Retina (tissue), 1 donor: Measurements from ENCODE around the gene GPHN.
"Not testable (repeated sequence)": the region's sequence is repeated elsewhere in the genome, so short reads cannot be mapped to it uniquely, and the experiment has no call there.

Source experiments
- DNase-seq: peaks from one replicate; pipeline ENCODE4 v3.0.0-alpha.2; 2016

GPHN gene

DNA sequence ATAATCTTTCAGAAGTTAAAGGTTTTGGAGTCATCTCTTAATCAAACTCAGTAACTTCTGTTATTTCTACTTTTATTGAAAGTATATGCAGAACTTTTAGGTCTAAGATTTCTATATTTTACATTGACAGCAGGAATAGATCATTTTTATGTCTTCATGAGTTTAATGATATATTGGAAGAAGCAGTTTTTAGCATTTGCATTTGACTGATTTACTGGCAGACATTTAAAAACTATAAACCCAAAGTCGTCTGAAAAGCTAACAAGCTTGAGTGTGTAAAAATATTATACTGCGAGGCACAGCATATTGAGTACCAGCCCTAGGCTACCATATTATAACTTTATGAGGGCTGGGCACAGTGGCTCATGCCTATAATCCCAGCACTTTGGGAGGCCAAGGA is 467.3 kb downstream of the GPHN start:
- no peak for DNase-seq

DNA sequence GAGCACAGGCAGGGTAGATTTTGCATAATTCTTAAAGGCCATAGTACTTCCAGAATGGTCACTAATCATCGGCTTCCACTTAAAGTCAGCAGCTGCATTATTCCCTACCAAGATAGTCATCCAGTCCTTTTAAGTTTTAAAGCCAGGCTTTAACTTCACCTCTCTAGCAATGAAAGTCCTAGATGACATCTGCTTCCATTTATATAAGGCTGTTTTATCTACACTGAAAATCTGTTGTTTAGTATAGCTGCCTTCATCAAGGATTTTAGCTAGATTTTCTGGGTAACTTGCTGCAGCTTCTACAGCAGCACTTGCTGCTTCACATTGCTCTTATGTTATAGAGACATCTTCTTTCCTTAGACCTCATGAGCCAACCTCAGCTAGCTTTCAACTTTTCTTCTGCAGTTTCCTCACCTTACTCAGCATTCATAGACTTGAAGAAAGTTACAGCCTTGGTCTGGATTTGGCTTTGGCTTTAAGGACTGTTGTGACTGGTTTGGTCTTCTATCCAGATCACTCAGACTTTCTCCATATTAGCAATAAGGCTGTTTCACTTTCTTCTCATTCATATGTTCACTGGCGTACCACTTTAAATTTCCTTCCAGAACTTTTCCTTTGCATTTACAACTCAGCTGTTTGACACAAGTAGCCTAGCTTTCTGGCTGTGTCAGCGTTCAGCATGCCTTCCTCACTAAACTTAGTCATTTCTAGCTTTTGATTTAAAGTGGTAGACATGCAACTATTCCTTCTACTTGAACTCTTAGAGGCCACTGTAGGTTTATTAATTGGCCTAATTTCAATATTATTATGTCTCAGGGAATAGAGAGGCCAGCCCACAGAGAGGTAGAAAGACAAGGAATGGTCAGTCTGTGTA is 471.4 kb downstream of the GPHN start:
- no peak for DNase-seq

DNA sequence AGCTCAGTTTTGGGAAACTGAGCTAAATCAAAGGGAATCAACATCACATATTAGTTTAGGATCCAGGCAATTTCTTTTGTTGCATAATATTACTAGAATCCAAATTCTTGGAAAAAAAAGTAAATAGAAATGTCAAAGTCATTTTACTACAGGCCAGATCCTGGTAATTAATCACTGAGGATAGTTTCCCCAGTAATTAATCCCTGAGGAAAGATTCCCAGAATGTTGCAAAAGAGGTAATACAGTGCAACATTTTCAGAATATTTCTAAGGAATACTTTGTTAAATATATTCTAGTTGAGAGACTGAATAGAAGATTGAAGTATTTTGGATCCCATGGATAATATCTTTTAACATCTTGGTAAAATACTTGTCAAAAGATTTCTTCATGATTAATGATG is 474.3 kb downstream of the GPHN start:
- no peak for DNase-seq

DNA sequence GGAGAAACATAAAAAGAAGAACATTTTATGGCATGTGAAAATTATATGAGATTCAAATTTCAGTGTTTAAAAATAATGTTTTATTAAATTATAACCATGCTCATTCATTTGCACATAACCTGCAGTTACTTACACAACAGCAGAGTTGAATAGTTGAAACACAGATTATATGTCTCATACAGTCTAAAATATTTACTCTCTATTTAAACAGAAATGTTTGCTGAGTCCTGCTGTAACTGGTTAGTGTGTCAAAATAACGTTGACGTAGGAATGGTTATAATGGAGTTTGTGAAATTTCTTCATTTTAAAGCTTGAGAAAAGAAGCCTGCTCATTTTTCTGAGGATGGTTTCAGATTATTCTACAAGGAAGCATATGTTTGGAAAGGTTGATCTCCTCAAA is 484.8 kb downstream of the GPHN start:
- DNase-seq: no peak

DNA sequence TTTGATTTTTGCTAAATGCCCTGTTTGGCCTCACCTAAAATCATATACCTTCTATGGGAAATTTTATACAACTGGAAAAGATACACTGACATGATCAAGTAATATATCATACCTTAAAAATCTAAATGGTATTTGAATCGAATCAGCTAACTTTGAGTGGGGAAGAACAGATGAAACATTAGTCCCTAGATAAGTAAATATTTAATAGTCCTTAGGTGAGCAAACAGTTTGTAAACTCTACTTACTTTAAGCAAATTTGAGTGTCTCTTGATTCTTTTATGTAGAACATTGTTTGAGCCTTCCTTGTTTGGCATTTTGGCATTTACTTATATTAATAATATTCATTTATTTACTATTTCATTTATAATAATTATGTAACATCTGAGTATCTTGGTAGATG is 485.6 kb downstream of the GPHN start:
- DNase-seq: no peak

DNA sequence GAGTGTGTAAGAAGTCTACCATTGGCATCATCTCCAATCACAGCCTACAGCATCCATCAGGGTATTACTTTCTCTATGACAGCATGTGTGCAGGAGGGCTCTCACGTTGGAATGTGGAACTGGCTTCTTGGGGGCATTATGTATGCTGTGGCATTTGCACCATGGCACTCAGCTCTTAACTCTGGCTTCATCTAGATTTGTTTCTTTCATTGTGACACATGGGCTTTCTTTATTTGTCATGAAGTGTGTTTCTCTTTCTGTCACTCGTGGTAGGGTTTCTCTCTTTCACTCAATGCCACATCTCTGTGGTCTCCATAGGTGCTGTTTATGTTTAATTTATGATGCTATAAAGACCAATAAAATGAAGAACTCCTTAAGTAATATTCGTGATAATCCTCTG is 490.1 kb downstream of the GPHN start:
- DNase-seq: no peak

DNA sequence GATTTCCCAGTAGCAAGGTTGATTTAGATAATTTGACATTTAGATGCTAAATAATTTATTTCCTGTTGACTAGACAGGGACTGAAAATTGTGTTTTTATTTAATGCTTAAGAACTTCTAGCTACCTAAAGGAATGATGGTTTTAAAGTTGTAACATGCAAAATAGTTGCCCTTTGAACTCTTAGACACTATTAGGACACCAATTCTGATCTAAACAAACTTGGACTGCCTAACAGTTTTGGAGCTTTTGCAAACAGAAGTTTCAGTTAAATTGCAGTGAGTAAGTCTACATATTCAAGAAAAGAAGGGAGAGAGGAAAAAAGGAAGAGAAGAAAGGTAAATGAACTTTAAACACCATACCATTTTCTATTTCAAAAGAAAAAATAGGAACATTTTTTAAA is 492.0 kb downstream of the GPHN start:
- no peak for DNase-seq

DNA sequence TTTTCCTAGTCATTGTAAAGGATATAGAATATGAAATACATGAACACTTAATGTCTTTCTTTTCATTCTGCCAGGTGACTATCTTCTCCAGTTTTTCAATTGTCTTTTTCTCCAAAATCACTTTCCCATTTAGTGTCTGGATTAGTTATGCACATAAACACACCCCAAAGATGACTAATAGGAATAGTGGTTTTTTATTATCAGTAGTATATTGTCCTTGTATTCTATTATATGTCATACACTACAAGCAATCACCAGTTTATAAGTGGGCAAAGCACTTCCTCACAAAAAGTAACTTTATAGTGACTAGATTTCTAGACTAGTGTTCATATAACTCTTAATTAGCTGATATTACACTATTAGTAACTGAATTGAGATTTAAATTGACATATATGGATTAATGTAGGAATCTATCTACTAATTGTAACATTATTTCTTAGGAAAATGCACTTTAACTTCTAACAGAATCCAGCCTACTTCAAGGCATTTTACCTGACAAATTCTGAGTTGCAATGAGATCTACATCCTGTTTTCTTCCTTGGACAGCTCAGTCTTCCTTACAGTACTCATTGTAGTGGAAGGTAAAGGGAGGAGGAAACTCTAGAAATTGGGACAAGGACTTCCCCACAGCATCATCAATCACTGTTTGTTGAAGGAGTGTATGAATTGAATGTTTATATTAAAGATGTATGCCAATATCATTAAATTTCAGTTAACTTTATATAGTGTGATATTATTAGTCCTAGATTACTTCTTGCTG is 495.2 kb downstream of the GPHN start:
- DNase-seq: no peak

DNA sequence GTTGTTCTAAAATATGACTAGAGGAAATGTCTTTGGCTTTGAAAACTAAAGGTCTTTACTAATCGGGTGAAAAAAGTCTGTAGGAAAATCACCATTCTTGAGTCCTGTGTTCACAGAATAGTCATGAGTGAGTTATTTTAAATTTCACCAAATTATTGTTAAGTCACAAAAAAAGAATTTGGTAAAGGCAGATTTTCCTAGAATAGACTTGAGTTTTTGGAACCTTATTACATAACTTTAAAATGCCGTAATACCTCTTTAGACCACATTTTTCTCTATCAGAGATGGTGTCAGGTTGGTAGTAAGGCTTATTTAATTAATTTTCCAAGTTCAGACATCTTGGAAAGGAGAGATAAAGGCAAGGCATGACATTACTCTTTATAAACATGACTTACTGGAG is 496.6 kb downstream of the GPHN start:
- no peak for DNase-seq

DNA sequence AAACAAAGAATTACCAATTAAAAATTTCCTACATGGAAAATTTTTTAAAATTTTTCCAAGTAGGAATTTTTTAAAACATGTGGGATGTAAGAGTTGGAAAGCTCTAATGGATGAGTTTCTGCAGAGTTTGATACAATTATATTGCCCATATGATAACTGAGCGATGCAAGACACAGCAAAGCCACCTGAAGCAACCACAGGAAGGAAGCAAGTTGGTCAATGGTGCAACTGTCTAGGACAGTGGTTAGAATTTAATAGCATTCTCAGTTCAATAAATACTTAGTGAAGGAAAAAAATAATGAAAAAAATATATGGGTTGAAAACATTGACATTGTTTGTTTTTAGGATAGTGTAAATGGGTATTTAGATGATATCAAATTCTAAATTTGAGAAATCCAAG is 502.7 kb downstream of the GPHN start:
- DNase-seq: no peak

DNA sequence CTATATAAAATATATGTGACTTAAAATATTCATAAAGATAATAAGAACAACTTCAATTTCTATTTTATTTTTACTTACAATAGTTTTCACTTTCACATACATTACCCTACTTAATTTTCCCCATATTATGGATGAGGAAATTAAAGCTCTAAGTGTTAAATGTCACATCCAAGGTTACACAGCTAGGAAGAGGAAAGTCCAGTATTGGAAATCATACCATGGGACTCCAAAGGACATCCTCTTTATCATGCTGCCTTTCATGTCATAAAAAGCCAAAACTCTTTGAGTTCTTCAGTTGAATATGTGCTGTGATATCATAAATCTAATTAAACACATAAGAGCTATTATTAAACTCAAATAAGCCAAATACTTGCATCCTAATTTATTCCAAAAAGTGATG is 508.9 kb downstream of the GPHN start:
- DNase-seq: no peak

DNA sequence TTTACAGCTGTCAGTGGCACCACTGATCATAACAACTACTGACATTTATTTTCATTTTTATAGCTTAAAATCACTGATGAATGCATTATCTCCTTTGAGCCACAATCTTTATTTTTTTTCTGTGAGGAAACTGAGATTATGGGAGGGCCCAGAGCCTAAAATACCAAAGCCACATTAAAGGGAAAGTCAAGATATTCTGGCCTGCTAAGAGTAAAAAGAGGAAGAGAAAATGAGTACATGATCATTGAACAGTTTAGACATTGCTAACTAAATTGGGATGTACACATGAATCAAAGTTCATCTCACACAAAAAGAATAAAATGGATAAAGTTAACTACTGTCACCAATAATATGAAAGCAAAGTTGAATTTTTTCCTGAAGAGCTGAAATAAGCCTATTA is 510.8 kb downstream of the GPHN start:
- no peak for DNase-seq

DNA sequence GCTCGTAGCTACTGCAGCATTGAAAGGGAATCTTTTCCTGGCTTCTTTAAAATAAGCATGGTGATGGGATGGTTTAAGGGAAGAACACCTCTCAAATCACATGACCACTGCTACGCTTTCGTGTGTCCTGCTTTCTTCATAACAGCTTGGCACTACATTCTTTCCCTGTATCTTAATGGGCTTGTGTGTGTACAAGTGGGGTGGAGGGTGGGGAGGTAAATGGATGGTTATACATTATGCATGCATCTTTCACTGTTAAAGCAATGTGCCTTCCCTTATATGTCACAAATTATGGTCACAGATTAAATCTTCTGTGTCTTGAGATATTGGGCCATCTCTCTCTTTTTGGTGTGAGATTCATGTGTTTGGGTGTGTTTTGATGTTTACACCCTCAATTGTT is 511.8 kb downstream of the GPHN start:
- DNase-seq: no peak

DNA sequence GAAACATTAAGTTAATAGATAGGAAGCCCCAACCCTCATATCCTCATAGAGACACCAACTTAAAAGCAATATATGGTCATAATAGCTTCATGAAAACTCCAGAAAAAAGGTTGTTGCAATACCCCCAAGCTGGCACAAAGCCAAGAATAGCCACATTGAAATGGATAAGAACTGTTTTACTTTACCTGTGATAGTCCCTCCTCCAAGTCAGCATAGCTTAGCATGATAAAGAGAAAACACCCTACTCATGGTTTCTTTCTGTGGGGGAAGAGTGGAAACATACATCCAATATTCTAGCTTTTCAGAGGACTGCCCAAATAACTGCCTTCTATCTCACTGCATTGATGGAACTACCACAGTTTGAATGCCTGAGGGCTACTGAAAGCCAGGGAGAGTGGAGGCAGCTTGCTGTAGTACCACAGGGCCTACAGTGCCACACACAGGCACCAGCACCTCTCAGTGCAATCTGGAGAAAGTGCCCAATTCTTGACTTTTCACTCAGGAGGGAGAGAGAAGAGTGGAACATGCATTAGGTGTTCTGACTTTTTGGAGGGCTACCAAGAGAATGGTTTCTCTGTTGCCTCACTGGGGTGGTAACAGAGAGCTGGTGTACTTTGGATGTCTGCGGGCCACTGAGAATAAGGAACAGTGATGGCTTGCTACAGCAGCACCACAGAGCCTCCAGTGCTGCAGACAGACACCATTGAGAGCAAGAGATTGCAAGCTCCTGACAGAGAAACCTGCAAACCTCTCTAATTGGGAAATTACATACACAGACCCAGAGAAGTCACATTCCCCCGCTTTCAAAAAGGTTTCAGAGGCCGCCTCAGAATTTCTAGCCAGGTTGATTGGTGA is 524.2 kb downstream of the GPHN start:
- DNase-seq: no peak

DNA sequence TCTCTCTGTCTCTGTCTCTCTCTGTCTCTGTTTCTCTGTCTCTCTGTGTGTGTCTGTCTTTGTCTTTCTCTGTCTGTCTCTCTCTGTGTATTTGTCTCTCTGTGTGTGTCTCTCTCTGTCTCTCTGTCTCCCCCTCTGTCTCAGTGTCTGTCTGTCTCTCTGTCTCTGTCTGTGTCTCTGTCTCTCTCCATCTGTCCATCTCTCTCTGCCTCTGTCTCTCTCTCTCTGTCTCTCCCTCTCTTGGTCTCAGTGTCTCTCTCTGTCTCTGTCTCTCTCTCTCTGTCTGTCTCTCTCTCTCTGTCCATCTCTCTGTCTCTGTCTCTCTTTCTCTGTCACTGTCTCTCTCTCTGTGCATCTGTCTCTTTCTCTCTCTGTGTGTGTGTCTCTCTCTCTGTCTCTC is 537.5 kb downstream of the GPHN start:
- no peak for DNase-seq

DNA sequence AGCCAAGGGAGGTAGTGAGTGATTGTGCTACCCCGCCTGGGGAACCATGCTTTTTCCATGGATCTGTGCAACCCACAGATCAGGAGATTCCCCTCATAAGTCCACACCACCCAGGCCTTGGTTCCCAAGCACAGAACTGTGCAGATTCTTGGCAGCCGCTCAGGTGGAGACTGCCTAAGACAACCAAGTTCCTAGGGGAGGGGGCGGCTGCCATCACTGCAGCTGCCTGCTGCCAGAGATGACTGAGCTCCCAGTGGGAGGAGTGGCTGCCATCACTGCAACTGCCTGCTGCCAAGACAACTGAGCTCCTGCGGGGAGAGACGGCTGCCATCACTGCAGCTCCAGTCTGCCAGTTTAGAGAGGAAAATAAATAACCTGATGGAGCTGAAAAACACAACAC is 542.9 kb downstream of the GPHN start:
- no peak for DNase-seq

DNA sequence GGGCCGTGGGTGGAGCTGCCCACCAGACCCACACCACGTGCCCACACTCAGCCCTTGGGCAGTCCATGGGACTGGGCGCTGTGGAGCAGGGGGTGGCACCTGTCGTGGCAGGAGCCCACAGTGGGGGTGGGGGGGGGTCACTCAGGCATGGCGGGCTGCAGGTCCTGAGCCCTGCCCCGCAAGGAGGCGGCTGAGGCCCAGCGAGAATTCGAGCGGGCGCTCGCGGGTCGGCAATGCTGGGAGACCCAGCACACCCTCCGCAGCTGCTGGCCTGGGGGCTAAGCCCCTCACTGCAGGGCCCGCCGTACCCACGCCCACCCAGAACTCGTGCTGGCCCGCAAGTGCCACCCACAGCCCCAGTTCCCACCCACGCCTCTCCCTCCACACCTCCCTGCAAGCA is 548.7 kb downstream of the GPHN start:
- no peak for DNase-seq

DNA sequence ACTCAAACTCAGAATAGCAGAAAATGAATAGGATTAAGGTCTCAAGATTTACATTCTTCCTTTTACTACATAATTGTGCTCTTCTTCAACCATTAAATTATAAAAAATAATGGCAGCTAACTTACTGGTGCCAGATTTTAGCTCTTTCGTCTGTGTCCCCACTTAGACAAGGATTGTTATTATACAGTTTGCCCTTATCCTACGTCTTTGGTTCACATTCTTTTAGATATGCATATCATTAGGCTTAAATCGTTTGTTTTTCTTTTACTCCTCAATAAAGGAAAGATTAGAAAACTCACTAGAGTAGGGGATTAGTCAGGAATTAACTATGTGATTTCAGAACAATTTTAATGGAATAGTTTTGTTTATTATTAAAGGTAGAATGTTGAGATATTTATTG is 551.6 kb downstream of the GPHN start:
- DNase-seq: no peak

DNA sequence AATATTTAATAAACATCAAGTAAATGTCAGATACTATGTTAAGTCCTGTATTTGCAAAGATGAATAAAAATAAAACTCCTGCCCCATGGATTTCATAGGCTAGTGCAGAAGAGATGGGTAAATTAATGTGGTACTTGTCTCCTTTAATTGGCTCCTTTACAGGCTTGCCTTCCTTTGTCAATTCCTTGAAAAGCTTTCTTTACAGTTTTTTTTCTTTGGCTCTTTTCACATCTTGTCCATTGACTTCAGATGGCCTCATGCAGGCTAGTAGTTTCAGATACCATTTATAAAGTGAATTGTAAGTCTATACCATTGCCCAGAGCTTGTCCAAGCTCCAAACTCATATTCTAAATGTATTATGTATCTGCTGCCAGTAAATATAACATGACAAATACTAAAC is 552.6 kb downstream of the GPHN start:
- DNase-seq: no peak

DNA sequence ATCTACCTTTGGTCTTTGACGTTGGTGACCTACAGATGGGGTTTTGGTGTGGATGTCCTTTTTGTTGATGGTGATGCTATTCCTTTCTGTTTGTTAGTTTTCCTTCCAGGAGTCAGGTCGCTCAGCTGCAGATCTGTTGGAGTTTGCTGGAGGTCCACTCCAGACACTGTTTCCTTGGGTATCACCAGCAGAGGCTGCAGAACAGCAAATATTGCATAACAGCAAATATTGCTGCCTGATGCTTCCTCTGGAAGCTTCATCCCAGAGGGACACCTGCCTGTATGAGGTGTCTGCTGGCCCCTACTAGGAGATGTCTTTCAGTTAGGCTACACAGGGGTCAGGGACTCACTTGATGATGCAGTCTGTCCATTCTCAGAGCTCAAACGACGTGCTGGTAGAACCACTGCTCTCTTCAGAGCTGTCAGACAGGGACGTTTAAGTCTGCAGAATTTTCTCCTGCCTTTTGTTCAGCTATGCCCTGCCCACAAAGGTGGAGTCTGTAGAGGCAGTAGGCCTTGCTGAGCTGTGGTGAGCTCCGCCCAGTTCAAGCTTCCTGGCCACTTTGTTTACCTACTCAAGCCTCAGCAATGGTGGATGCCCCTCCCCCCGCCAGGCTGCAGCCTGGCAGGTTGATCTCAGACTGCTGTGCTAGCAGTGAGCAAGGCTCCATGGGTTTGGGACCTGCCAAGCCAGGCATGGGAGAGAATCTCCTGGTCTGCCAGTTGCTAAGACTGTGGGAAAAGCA is 559.3 kb downstream of the GPHN start:
- DNase-seq: not testable (repeated sequence)

DNA sequence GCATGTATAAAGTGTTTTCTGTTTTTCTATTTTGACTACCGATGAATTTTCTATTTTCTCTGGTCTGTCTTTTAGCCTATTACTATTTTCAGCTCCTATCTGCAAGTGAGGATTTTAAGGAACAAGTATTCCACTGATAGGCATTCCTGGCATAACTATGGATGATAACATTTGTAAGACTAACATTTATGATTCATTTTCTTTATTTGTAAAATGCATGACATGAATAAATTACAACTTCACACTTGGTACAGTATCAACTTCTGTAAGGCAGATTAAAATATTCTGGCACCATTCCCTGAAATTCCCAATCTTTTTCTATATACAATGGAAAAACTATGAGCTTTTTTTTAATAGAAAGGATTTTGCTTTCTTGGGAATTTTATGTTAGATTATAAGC is 560.3 kb downstream of the GPHN start:
- no peak for DNase-seq

DNA sequence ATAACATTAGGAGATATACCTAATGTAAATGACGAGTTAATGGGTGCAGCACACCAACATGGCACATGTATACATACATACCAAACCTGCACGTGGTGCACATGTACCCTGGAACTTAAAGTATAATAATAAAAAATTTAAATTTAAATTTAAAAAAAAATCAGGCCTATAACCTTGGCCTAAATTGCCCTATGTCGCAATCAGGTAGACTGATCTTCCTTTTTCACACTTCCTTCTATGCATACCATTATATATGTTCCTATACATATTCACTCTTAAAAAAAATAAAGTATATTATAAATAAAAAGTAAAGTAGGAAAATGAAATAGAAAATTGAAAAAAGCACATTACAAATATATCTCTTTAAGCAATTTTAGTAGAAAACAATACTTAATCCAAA is 563.6 kb downstream of the GPHN start:
- DNase-seq: no peak

DNA sequence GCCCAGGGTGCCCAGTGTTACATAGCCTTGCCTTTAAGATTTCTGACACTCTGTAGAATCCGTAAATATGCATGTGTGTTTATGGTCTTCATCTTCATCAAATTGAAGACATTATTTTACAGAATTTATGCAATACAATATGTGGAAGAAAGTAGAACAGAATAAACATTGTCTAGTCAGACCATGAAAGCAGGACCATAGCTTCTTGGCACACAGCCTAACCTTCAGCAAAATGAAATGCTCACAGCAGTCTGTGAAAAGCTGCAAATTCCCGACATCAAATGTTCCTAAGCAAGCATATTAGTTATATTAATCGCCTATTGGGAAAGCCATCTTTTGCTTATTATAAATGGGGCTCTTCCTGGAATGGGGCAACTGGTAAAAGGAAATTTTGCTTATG is 570.0 kb downstream of the GPHN start:
- DNase-seq: no peak
